HepG2 (cell line): ENCODE measurements around the gene MRNIP. TPM values are rescaled to one million over a fixed set of nuclear protein-coding genes. Genes with fewer than 3 reads are reported as not detected.
A peak's percentile ranks its signal among the peaks of the same experiment; 100 is the strongest.

Experiments
- AGO2 ChIP-seq: fragments of 200-400 bp; formaldehyde crosslinking; optimal IDR thresholded peaks from 2 replicates; pipeline ENCODE3; 2017; ENCODE audit warnings: mild to moderate bottlenecking, low read depth, low read length, moderate library complexity
- ARID3A ChIP-seq: IDR thresholded peaks from 2 replicates; pipeline ENCODE4 v1.6.1; 2012; ENCODE audit warnings: low read depth, low read length, improper control_type of control experiment
- ARNTL ChIP-seq: sonication (generic); formaldehyde crosslinking; IDR thresholded peaks from 2 replicates; pipeline ENCODE4 v1.4.0; 2020; ENCODE audit warnings: mild to moderate bottlenecking, missing genetic modification reagents
- CEBPG ChIP-seq: IDR thresholded peaks from 2 replicates; pipeline ENCODE4 v1.6.1; 2016
- CENPT ChIP-seq: sonication (generic); formaldehyde crosslinking; IDR thresholded peaks from 2 replicates; pipeline ENCODE4 v1.8.0; 2022; ENCODE audit warnings: low read depth, mild to moderate bottlenecking, moderate library complexity, missing genetic modification reagents
- CREB3 ChIP-seq: sonication (generic); formaldehyde crosslinking; IDR thresholded peaks from 2 replicates; pipeline ENCODE4 v1.5.0; 2020; ENCODE audit warnings: missing genetic modification reagents
- FOXP1 ChIP-seq, 2 experiments: fragments of 450-650 bp in 1 of 2; IDR thresholded peaks; 2 replicates each; pipeline ENCODE4 v1.6.1; 2017 to 2018; ENCODE audit warnings: antibody characterized with exemption in 1 of 2
- HBP1 ChIP-seq: IDR thresholded peaks from 2 replicates; pipeline ENCODE4 v1.6.1; 2016; ENCODE audit warnings: low read depth, control low read depth
- KDM3A ChIP-seq: IDR thresholded peaks from 2 replicates; pipeline ENCODE4 v1.6.1; 2018; ENCODE audit warnings: low read depth, missing compliant biosample characterization
- NR2F6 ChIP-seq, 2 experiments: IDR thresholded peaks; 2 replicates each; pipeline ENCODE4 v1.6.1; 2016; ENCODE audit warnings: antibody characterized with exemption in 1 of 2, mild to moderate bottlenecking in 1 of 2
- RAD51 ChIP-seq: fragments of 450-650 bp; IDR thresholded peaks from 2 replicates; pipeline ENCODE4 v1.6.1; 2016; ENCODE audit warnings: borderline replicate concordance
- SETDB1 ChIP-seq: sonication (generic); formaldehyde crosslinking; IDR thresholded peaks from 2 replicates; pipeline ENCODE4 v1.5.1; 2020; ENCODE audit warnings: missing genetic modification reagents, mild to moderate bottlenecking, borderline replicate concordance
- ZBTB14 ChIP-seq: sonication (generic); formaldehyde crosslinking; IDR thresholded peaks from 2 replicates; pipeline ENCODE4 v1.4.0; 2020; ENCODE audit warnings: missing genetic modification reagents
- ZBTB25 ChIP-seq: IDR thresholded peaks from 2 replicates; pipeline ENCODE4 v1.6.1; 2018; ENCODE audit warnings: missing genetic modification reagents
- ZBTB39 ChIP-seq: sonication (generic); formaldehyde crosslinking; IDR thresholded peaks from 2 replicates; pipeline ENCODE4 v1.5.0; 2020; ENCODE audit warnings: missing genetic modification reagents
- ZFP41 ChIP-seq: sonication (generic); formaldehyde crosslinking; IDR thresholded peaks from 2 replicates; pipeline ENCODE4 v1.4.0; 2020; ENCODE audit warnings: mild to moderate bottlenecking, missing genetic modification reagents, borderline replicate concordance
- ZNF12 ChIP-seq: sonication (generic); formaldehyde crosslinking; IDR thresholded peaks from 2 replicates; pipeline ENCODE4 v1.5.0; 2020; ENCODE audit warnings: missing genetic modification reagents
- ZNF256 ChIP-seq: sonication (generic); formaldehyde crosslinking; conservative IDR thresholded peaks from 2 replicates; pipeline ENCODE4 v1.4.0; 2020; ENCODE audit warnings: missing genetic modification reagents
- ZNF564 ChIP-seq: sonication (generic); formaldehyde crosslinking; IDR thresholded peaks from 2 replicates; pipeline ENCODE4 v1.8.1; 2023; ENCODE audit warnings: mild to moderate bottlenecking, missing genetic modification reagents
- ZNF766 ChIP-seq: sonication (generic); formaldehyde crosslinking; IDR thresholded peaks from 2 replicates; pipeline ENCODE4 v1.5.0; 2020; ENCODE audit warnings: missing genetic modification reagents, borderline replicate concordance
- ZSCAN25 ChIP-seq: sonication (generic); formaldehyde crosslinking; IDR thresholded peaks from 2 replicates; pipeline ENCODE4 v1.8.0; 2022; ENCODE audit warnings: mild to moderate bottlenecking, missing genetic modification reagents
- polyA plus RNA-seq, 8 experiments: library from polyadenylated mRNA; depleted of rRNA in 3 of 8; stranded (reverse) in 7 of 8; unstranded in 1 of 8; fragments of >200 nt; fragmentation: Illumina TruSeq in 4 of 8; extraction: Trizol in 4 of 8; gene quantifications; 2 replicates each; pipeline versions ENCODE4 v1.2.1 to v1.2.3, GENCODE V29; 2011 to 2016; ENCODE audit warnings: low read depth in 4 of 8, missing spikeins in 1 of 8, mixed read lengths in 1 of 8; ENCODE audit not compliant: insufficient read depth in 1 of 8
- total RNA-seq, 5 experiments: library from RNA; depleted of rRNA; stranded (reverse); fragments of >200 nt; fragmentation: Illumina TruSeq; extraction: Trizol; gene quantifications; 2 replicates each; pipeline ENCODE4 v1.2.3, GENCODE V29; 2016; ENCODE audit warnings: low read depth in 1 of 5

The MRNIP gene
- total and polyA plus RNA-seq, 2 of the 13 experiments (the other 11 are each of a cell fraction or from before 2014, with no cell fraction given), result 15.5 to 34.1 TPM

- 0 out of 2 replicates have a peak, but pooled peaks have one; percentile 43 for TF ChIP-seq ZBTB25 (CRISPR knock-in tag)
- TF ChIP-seq RAD51, result no peak
- TF ChIP-seq CEBPG (CRISPR knock-in tag), result no peak
- TF ChIP-seq ARID3A, result no peak
- TF ChIP-seq CREB3 (CRISPR knock-in tag), result no peak
- TF ChIP-seq KDM3A (CRISPR knock-in tag), result peak; percentile 77; the same call in 1 of the 2 replicates
- TF ChIP-seq FOXP1 (IDR thresholded peaks at IDR 0.05), result no peak
- TF ChIP-seq FOXP1 (CRISPR knock-in tag; IDR thresholded peaks at IDR 0.05), result no peak
- no peak for TF ChIP-seq ZFP41 (CRISPR knock-in tag)
- no peak for TF ChIP-seq ZNF564
- peak; percentile 45; the same call in 1 of the 2 replicates for TF ChIP-seq ARNTL
- TF ChIP-seq CENPT (CRISPR knock-in tag), result no peak
- no peak for TF ChIP-seq ZNF766 (CRISPR knock-in tag)
- peak; percentile 98 for TF ChIP-seq ZSCAN25 (CRISPR knock-in tag)
- no peak for TF ChIP-seq ZNF256
- TF ChIP-seq SETDB1 (CRISPR knock-in tag), result no peak
- TF ChIP-seq AGO2, result no peak
- 0 out of 2 replicates have a peak, but pooled peaks have one; percentile 21 for TF ChIP-seq HBP1 (CRISPR knock-in tag)
- TF ChIP-seq NR2F6 (IDR thresholded peaks at IDR 0.05), result no peak
- TF ChIP-seq NR2F6 (CRISPR knock-in tag; IDR thresholded peaks at IDR 0.05), result 0 out of 2 replicates have a peak, but pooled peaks have one; percentile 7
- TF ChIP-seq ZNF12 (CRISPR knock-in tag), result no peak
- TF ChIP-seq ZBTB14 (CRISPR knock-in tag), result no peak
- peak; percentile 10; the same call in 1 of the 2 replicates for TF ChIP-seq ZBTB39
Observed at GRCh38 chr5:179820483-179821297, 37.9 kb downstream of the MRNIP start, which contains the start of gene SQSTM1 (continued).
